CD4-positive, alpha-beta T cell treated with Interleukin-17A for 1 hour (primary cell): ENCODE data around the gene OR2M2.

ENCODE experiments used
- DNase-seq: peaks from one replicate; pipeline ENCODE4 v3.0.0-alpha.2; 2020

The OR2M2 gene, protein sequence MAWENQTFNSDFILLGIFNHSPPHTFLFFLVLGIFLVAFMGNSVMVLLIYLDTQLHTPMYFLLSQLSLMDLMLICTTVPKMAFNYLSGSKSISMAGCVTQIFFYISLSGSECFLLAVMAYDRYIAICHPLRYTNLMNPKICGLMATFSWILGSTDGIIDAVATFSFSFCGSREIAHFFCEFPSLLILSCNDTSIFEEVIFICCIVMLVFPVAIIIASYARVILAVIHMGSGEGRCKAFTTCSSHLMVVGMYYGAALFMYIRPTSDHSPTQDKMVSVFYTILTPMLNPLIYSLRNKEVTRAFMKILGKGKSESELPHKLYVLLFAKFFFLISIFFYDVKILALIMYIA

GRCh38 chr1:248174521-248174920 is at the start of gene OR2M2:
OR2M2 (plus strand) TSS chr1:248174821; CDS start chr1:248179986, 5,165 bp downstream.
- DNase-seq = no peak

DNA sequence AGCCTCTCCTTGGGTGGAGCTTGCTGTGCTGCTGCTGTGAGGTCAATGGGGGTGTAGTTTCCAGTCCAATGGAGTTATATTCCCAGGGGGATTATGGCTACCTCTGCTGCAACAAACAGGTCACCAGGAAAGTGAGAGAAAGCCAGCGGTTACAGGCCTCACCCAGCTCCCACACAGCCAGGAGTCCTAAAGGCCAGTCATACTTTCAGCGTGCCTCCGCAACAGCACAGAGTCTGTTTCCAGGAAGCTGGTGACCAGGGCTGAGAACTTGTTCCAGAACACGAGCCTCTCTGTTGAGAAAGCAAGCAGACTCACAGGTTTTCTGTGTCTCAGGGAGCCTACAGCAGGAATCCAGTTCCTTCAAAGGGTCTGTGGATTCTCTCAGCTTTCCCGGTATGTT is 47.0 kb upstream of the OR2M2 start:
- no peak for DNase-seq

- no peak for DNase-seq
Measured at GRCh38 chr1:248136811-248137210, 37.8 kb upstream of the OR2M2 start.

- no peak for DNase-seq
Measured at GRCh38 chr1:248140846-248141245, 33.8 kb upstream of the OR2M2 start.

GRCh38 chr1:248143311-248143710 is 31.3 kb upstream of the OR2M2 start:
- no peak for DNase-seq

- no peak for DNase-seq
Measured at GRCh38 chr1:248144513-248145198, 30.0 kb upstream of the OR2M2 start, which contains the start of gene OR2M5. OR2M5 (plus strand) TSS chr1:248145148; CDS start chr1:248145148, 0 bp downstream.

GRCh38 chr1:248152056-248152827 is 22.4 kb upstream of the OR2M2 start:
- DNase-seq = no peak

DNA sequence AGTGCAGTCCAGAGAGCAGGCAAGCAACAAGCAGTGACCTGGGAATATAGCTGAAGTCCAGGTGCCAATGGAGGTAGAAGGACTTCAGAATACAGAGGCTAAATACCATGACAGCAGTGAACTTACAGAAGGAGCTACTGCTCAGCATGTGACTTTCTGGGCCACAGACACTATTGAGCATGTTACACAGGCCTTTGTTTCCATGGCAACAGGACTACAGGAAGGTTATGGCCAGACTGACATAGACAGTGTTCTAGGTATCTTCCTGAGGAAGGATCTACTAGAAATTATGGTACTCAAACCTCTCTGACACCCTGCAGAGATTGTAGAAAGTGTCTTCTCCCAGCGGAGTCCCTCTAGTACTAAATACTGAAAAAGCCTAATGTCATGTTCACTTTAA is 18.7 kb upstream of the OR2M2 start:
- DNase-seq = no peak

GRCh38 chr1:248158758-248159157 is 15.9 kb upstream of the OR2M2 start:
- DNase-seq = no peak

DNA sequence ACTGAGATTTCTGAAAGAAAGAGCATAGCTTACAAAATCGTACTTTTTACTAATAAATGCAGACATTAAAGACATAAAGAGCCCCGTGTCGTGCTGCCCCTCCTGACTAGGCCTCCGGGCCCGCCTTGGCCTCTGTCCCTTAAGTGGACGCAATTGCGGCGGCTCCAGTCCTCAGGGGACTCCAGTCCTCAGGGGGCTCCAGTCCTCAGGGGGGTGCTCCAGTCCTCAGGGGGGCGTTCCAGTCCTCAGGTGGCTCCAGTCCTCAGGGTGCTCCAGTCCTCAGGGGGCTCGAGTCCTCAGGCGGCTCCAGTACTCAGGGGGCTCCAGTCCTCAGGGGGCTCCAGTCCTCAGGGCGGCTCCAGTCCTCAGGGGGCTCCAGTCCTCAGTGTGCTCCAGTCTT is 10.6 kb upstream of the OR2M2 start:
- DNase-seq = no peak

GRCh38 chr1:248165186-248165585 is 9.4 kb upstream of the OR2M2 start:
- no peak for DNase-seq

DNA sequence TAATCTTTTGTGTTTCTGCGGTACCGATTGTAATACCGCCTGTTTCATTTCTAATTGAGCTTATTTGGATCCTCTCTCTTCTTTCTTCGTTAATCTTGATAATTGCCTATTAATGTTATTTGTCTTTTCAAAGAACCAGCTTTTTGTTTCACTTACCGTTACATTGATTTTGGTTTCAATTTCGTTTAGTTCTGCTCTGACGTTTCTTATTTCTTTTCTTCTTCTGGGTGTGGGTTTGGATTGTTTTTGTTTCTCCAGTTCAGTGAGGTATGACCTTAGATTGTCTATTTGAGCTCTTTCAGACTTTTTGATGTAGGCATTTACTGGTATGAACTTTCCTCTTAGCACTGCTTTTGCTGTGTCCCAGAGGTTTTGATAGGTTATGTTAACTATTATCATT is 9.4 kb downstream of the OR2M2 start:
- no peak for DNase-seq

GRCh38 chr1:248187363-248187762 is 12.7 kb downstream of the OR2M2 start:
- no peak for DNase-seq

GRCh38 chr1:248189026-248189425 is 14.4 kb downstream of the OR2M2 start:
- DNase-seq = no peak

GRCh38 chr1:248194117-248194516 is 19.5 kb downstream of the OR2M2 start:
- DNase-seq = no peak

GRCh38 chr1:248196965-248197364 is 22.3 kb downstream of the OR2M2 start, which contains the start of gene OR2M3:
OR2M3 (plus strand) TSS chr1:248197265; CDS start chr1:248203068, 5,803 bp downstream.
- DNase-seq = no peak

DNA sequence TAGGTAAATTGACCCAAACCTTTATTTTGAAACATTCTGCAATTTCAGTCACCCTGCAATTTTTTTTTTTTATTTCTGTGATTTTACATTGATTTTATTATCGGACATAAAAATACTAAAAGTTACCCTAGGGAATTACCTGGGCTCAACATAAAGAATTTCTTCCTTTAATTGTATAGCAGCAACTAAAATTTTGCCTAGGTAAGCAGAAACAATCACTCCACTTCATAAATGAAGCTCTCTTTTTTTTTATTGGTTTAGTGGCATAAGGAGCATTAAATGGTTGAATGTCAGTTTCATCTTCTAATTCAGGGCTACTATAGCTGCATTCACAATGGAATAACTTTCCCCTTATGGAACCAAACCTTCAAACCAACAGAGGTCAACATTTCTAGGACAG is 41.3 kb downstream of the OR2M2 start:
- no peak for DNase-seq

GRCh38 chr1:248225537-248225936 is 50.9 kb downstream of the OR2M2 start:
- no peak for DNase-seq

- DNase-seq = no peak
Measured at GRCh38 chr1:248229360-248229908, 54.8 kb downstream of the OR2M2 start.
